ENCODE measurements around the gene CACNG1. TPM values are rescaled to one million over a fixed set of nuclear protein-coding genes. Genes with fewer than 3 reads are reported as not detected.

CACNG1 gene
- total RNA-seq, 1 experiment from 2014 or later: not detected

DNA sequence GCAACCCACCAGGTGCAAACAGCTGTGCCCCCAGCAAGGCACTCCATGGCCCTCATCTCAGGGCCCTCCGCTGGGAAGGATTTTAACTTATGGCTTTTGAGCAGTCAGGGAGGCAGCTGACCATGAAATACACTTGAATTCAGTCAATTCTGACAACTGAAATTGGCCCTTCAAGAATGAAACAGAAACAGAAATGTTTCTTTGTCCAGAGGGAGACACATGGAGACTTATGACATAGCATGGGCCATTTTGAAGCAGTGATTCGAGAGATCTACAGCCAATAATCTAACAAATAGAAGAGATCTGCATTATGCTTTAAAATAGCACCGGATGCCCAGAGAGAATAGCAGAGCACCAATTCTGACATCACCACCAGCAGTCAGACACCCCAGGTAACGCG is 7.5 kb downstream of the CACNG1 start:
- no peak for DNase-seq (ENCODE audit: low spot score)

DNA sequence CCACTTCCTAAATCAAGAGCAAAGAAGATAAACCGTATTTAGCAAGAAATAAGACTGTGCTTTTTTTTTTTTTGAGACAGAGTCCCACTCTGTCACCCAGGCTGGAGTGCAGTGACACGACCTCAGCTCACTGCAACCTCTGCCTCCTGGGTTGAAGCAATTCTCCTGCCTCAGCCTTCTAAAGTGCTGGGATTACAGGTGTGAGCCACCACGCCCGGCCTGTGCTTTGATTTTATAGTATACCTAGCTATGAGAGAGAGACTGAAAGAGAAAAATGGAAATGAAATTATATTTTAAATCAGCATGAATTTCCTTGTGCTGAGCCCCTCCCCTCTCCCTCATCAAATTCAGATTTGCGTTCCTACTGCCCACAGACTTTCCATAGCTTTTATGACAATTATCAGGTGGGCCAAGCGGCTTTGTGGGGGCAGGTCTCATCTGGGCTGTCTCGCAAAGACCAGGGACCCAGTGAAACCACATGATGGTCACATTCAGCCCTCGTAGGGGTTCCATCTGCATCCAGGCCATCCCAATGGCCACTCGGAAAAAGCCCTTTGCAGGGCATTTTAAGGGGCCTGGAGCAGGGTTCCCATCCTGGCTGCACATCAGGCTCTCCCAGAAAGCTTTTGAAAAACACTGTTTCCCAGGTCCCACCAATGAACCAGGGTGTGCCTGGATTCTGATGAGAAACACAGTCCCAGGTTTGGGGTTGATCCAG is 8.5 kb downstream of the CACNG1 start:
- no peak for DNase-seq (ENCODE audit: low spot score)

DNA sequence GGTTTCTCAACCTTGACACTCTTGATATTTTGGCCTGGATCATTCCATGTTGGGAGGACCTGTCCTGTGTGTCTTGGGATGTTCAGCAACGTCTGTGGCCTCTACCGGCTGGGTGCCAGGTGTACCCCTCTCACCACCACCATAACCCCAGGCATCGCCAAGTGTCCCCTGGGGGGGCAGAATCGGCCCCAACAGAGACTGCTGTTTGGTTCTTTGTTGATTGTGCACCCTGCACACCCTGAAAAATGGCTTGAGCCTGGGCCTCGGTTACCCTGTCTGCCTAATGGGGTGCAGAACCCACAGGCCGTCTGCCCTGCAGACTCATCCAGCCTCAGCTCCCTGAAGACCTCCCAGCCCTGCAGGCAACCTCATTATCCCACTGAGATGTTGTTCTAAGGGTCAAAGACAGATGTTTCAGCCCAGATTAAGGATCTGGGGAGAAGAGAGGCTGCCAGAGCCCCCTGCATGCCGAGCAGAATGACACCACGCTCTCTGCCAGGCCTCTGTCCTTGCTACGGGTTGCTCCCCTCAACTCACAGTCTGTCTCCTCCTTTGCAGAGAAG is 9.2 kb downstream of the CACNG1 start:
- no peak for DNase-seq (ENCODE audit: low spot score)

DNA sequence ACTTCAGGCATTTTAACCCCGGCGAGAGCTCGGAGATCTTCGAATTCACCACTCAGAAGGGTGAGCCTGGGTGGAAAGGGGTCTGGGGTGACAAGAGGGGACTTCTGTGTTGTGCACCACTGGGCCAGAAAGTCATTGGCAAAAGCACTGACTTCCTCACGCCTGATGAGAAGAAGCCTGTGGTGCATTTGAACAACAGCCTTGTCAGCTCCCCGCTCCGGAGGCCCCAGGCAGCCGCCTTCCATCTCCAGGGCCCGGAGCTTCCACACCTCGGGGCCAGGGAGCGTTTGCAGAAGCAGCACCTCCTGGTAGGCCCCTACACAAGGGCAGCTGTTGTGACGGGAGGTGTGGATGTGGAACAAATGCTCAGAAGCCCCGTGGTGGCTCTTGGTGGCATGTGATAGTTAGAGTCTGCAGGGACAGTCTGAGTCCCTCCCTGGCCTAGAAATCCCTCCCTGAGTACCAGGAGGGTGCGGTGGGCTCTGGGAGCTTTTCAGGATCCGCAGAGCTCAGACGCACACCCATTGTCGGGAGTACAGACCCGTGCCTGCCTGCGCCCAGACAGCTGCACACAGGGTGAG is 9.7 kb downstream of the CACNG1 start:
- DNase-seq (ENCODE audit: low spot score): no peak

DNA sequence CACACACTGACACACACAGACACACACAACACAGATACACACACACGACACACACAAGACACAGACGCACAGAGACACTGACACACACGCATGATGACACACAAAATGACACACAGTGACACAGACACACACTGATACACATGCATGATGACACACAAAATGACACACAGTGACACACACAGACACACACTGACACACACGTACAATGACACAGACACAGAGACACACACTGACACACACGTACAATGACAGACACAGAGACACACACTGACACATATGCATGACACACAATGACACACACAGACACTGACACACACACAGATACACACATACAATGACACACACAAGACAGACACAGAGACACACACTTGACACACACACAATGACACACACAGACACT is 10.3 kb downstream of the CACNG1 start:
- no peak for DNase-seq (ENCODE audit: low spot score)

DNA sequence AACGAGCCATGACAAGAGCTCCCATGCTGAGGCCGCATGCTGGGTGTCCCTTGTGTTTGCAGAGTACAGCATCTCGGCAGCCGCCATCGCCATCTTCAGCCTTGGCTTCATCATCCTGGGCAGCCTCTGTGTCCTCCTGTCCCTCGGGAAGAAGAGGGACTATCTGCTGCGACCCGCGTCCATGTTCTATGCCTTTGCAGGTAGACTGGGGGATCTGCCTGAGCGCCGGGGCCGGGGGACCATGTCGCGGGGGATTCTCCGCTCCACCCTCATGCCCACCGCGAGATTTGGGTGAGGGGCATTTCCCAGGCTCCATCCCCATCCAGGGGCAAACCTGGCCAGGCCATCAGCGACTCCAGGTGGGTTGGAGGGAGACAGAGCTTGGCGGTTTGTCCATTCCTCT is 10.7 kb downstream of the CACNG1 start:
- no peak for DNase-seq (ENCODE audit: low spot score)

DNA sequence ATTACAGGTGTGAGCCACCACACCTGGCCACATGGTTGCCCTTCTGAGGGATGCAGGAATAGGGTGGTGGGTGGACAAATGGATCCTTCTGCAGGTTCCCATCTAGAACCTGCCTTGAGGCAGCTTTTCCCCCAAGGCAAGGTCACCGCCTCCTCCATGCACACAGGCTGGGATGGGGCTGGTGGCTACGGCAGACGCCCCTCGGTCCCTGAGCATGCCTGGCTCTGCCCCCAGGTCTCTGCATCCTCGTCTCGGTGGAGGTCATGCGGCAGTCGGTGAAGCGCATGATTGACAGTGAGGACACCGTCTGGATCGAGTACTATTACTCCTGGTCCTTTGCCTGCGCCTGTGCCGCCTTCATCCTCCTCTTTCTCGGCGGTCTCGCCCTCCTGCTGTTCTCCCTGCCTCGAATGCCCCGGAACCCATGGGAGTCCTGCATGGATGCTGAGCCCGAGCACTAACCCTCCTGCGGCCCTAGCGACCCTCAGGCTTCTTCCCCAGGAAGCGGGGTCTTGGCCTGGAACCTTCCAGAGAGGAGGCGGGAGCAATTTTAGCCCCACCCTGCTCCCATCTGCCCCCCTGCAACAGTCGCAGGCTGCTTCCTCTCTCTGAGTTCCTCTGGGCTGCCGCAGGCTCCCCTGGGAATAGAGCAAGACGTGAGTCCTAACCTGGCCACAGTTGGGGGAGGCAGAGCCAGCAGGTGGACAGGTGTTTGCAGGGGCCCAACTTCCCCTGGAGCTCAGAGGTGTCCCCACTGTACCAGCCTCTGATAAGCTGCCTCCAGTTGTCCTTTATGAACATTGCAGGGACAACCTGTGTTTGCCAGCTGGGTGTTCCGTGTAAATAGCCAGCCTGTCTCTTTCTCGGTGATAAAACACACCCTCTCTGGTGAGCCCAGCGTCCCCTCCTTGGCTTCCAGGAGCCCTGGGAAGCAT is 11.7 kb downstream of the CACNG1 start:
- no peak for DNase-seq (ENCODE audit: low spot score)

DNA sequence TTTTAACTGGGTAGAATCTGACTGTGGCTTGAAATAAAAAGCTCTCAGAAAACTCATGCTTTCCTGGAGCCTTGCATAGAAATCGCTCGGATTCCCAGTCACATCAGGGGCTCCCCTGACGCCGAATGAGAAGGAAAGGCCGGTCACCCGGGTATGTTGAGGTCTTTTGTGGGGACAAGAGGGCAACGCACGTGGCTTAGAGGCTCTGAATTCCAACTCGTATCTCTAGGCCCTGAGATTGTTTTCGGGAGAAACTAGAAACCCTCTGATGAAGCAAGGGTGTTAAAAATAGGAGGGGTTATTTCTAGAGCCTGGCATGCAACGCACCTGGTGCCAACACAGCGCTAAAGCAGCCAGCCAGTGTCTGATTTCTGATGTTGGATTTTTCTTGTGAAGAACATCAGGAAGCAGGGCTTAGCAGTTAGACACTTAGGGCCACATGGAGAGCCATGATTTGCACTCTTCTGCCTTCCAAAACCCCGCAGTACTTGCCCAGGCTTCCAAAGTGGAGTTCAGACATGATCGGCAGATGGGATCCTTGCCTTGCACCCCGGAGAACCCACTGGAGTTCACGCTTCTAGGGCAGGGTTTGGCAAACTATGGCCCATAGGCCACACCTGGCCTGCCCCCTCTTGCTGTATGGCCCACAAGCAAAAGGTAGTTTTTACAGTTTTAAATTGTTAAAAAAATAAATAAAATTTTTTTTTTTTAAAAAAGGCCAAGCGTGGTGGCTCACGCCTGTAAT is 12.6 kb downstream of the CACNG1 start:
- no peak for DNase-seq (ENCODE audit: low spot score)

DNA sequence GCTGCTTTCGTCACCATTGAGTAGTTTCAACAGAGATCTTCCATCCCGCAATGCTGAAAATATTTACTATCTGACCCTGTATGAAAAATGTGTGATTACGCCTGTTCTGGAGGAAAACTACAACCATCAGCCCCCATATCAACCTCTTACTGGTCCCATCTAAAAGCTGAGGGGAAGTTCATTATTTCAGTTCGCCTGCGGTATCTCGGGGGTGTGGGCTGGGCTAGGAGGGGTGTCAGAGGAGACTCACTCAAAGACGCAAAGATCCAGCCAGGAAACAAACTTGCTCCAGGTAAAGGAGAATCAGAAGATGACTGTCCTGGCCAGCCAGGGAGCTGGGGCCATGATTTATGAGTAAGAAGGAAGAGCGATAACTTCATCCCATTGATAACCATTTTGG is 13.7 kb downstream of the CACNG1 start:
- no peak for DNase-seq (ENCODE audit: low spot score)

DNA sequence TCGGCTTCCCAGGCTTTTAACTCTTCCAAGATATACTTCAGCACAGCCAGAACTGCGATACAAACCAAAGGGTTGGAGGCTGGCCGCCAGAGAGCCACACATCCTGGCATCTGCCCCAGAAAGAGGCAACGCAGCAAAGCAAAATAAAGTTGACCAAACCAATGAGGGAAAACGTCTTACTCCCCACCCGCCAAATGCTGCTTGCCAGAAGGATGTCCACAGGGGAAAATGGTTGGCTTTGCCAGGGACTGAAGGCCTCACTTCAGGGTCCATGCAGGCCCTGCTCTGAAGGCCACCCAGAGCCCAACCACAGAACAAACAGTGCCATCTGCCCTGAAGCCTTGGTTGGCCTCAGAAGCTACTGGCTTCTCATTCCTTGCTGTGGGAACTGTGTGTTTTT is 15.0 kb downstream of the CACNG1 start:
- DNase-seq (ENCODE audit: low spot score): no peak

DNA sequence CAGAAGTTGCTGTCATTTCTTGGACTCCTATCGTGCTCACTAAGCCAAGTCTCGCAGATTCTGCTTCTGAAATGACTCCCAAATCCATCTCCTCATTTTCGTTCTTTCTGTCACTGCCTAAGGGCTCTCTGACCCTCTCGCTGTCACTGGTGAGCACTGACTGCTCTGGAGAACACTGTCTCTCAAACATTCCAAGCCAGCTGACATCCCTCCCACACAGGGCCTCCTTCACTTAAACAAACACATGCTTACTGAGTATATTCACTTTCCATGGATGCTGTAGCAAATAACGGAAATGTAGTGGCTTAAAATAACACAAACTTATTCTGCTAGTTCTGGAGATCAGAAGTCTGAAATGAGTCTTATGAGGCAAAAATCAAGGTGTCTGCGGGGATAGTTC is 18.8 kb downstream of the CACNG1 start:
- no peak for DNase-seq (ENCODE audit: low spot score)

DNA sequence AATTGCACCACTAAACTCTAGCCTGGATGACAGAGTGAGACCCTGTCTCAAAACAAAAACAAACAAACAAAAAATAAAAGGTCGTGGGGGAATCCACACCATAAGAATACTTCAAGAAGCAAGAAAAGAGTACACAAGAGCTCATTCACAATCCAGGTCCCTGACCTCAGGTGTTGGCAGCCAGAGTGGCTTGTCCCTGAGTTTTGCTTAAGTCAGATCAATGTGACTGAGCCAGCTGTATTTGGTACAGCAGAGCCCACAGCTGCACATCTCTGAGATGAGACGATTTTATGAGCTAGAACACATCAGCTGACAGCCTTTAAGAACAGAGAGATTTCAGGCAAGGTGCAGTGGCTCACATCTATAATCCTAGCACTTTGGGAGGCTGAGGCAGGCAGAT is 22.4 kb downstream of the CACNG1 start:
- no peak for DNase-seq (ENCODE audit: low spot score)

DNA sequence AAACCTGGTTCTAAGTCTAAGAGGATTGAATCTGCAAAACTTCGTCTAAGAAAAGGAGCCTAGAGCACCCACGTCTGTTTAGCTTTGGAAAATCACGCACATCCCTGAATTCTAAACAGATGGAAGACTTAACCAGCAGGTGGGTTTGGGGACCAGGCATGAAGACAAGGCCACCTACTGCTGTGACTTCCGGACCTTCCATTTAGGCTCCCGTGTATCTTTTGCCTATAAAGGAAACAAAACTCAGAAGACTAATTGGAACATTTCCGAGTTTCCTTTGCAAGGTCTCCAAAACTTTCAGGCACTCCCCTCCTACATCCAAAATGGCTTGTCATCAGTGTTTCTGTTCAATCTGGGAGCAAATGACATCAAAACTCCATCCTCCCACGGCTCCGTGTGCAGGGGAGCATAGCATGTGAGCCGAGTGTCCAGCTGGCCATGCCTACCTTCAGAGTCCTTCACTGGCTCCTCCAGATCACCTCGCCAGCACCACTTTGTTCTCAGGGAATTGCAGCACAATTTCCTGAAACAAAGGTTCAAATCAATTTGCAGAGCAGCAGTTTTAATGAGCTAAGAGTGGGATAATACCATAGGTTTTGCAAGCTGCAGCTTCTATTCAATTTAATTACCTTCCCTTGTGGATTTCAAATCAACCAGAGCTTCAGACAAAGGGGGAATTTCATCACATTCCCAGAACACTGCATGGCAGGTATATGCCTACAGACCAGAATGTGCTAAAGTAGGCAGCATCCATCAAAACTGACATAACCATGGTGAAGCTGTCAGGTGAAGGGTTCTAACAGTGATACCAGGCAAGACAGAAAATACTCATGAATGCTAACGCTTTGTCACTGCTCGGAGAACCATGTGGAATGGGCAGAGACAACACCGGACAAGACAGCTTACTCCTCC is 23.5 kb downstream of the CACNG1 start:
- DNase-seq (ENCODE audit: low spot score): no peak

DNA sequence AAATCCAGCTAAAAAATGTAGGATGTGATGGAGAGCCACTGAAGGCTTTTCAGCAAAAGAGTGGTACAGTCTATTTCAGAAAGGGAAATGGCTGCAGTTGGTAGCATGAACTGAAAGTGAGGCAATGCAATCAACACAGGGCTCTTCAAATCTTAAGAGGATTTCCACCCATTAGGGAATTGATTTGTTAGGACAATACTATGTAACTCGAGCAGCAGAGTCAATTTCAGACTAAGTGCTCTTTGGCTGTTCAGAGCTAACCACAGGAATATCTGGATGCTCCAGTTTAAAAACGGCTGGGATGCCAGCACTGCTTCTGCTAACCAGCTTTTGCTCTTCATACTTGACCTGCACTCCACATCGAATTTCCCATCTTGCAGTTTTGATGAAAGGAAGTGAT is 24.6 kb downstream of the CACNG1 start:
- no peak for DNase-seq (ENCODE audit: low spot score)

DNA sequence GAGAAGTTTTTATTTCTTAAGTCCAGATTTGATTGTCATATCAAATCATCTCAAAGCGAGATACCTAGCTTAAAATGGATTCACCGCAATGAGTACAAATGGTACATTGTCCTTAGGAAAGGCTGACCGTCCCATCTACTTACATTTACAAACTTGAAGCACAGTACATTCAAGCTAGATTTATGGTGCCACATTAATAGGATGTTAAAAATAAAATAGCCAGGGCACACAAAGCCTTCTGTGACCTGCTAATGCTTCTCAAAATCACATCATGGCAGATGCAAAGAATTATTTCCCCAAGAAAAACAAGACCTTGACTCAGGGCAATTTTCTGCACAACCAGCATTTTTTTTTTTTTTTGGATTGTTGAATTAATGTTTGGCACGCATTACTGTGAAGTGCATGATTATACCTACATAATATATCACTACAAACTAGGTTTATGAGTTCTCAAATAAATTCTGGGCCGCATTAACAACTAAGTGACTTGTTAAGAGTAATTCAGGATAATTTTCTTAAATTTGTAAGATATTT is 25.3 kb downstream of the CACNG1 start:
- no peak for DNase-seq (ENCODE audit: low spot score)

DNA sequence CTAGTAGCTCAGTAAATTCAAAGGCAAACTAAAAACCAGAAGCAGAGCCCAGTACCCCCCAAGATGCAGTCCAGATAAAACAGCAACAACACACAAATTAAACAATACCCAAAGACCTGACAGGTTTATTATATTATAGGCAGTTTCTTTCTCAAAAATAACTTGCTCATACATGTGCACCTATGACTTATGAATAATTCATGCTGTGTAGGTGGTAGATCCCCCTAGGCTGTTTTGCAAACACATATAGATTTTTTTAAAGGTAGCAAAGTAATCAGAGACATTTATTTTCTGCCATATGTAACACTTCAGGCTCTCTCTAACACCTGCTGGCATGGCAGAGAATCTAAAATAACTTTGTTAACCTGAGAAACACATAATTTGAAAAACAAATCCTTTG is 27.2 kb downstream of the CACNG1 start:
- no peak for DNase-seq (ENCODE audit: low spot score)

DNA sequence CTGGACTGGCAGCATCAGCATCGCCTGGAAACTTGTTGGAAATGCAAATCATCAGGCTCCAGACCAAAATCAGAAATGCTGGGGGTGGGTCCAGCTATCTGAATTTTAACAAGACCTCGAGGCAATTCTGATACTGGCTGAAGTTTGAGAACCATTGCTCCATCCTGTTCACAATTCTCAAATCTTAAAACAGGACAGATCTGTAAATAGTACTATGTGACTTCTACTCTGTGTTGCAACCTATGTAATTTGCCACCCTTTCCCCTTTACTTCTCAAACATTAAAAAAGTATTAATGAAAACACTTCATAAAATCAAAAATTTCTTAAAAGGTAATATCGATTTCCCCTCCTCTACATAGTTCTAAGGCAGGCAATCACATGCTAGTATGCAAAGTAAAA is 28.5 kb downstream of the CACNG1 start:
- no peak for DNase-seq (ENCODE audit: low spot score)

DNA sequence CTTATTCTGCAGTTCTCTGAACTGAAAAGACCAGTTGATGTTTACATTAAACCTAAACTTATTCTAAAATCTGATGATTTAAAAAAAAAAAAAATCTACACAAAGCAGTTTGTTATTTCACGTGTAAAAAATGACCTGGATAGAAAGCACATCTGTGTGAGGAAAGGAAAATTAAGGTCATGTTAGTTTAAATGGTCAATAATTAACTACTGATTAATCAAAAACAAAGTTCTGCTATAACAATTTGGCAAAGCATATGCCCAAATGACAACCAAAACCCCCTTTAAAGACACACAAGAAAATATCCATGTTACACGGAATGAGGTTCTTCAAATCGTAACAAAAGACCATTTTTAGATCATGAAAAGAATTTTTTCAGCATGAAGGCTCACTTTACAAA is 30.4 kb downstream of the CACNG1 start:
- no peak for DNase-seq (ENCODE audit: low spot score)

DNA sequence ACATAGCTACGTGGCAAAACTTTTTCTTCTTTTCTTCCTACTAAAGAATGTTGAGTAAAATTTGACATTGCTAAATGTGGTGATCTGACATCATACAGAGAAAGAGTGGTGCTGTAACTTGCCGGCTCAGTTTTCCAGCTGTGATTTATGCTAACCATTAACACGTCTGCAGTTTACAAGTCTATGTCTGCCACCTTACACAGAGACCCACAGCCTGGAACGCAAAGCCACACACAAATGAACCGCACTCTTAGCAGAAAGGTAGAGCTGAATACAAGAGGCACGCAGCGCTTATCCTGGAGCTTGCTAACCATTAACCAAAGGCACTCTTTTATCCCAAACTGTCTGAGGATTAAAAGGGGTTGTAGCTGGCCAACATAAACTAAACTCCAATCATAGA is 31.9 kb downstream of the CACNG1 start:
- DNase-seq (ENCODE audit: low spot score): no peak

DNA sequence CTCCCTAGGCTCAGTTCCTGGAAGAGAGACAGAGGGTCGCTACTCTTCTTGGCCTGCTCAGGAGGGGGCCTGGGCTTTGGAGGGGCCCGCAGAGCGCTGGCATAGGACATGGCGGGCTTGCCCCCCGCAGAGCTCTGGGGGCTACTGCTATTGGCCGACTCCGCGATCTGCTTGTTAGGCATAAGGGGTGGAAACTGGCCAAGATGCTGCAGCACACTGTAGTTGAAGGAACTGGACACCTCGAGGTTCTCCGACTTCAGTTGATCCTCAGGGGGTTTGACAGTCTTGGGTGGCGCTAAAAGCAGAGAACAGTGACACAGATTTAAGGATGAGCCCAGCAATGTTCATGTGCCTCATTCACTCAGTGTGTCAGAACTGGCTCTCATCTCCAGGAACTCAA is 33.9 kb downstream of the CACNG1 start:
- DNase-seq (ENCODE audit: low spot score): no peak

Data from H4 (cell line).